ENCODE results near the gene IGSF8.

The IGSF8 gene

DNA sequence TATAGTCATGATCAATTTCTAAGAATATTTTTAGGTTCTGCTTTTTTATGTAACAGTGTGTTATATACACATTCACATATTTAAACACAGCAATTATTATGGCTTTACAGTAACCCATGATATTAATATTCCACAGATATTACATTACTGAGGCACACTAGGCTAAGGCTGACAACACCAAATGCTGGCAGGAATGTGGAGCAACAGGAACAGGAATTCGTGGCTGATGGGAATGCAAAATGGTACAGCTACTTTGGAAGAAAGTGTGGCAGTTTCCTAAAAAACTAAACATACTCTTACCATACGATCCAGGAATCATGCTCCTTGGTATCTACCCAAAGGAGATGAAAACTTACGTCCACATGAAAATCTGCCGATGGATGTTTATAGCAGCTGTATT, 19.0 kb downstream of the IGSF8 start:
- no peaks in the 10 kb centered on the region for H3K9me3 ChIP-seq (ENCODE audit: control insufficient read depth, insufficient read depth, low read depth, low read length)
- no peak overlapping the region for H3K27ac ChIP-seq (ENCODE audit: extremely low read depth, low read depth, low read length)
- TF ChIP-seq GLIS1 (tag by site-specific recombination; IDR thresholded peaks at IDR 0.05) (no peak), ZNF549 (tag by site-specific recombination; IDR thresholded peaks at IDR 0.05) (no peak), ZNF521 (tag by site-specific recombination; IDR thresholded peaks at IDR 0.05) (no peak), ZNF664 (tag by site-specific recombination; IDR thresholded peaks at IDR 0.05) (no peak), SCRT1 (tag by site-specific recombination; IDR thresholded peaks at IDR 0.05; ENCODE audit: borderline replicate concordance) (no peak), ZNF2 (tag by site-specific recombination; IDR thresholded peaks at IDR 0.05) (no peak), ZNF423 (tag by site-specific recombination; IDR thresholded peaks at IDR 0.05) (no peak), ZNF266 (tag by site-specific recombination; IDR thresholded peaks at IDR 0.05; ENCODE audit: low read depth) (no peak)
- no peaks in the 10 kb centered on the region for H3K4me1 ChIP-seq (ENCODE audit: control insufficient read depth, insufficient read depth, low read length)
- ChIA-PET CTCF (interaction anchor here (0.6 to 16.5 kb wide), 28 partner anchors 8 to 918 kb away, joined by 3 to 541 read pairs (median 4); partner anchors contain the start of genes IGSF8 and PIGM), POLR2A (no interaction called here)
- H3K4me3 ChIP-seq (ENCODE audit: low read depth, low read length), result no peak overlapping the region
- no peaks in the 10 kb centered on the region for H3K36me3 ChIP-seq (ENCODE audit: control insufficient read depth in 2 of 2, insufficient read depth in 1 of 2, low read length in 2 of 2)

DNA sequence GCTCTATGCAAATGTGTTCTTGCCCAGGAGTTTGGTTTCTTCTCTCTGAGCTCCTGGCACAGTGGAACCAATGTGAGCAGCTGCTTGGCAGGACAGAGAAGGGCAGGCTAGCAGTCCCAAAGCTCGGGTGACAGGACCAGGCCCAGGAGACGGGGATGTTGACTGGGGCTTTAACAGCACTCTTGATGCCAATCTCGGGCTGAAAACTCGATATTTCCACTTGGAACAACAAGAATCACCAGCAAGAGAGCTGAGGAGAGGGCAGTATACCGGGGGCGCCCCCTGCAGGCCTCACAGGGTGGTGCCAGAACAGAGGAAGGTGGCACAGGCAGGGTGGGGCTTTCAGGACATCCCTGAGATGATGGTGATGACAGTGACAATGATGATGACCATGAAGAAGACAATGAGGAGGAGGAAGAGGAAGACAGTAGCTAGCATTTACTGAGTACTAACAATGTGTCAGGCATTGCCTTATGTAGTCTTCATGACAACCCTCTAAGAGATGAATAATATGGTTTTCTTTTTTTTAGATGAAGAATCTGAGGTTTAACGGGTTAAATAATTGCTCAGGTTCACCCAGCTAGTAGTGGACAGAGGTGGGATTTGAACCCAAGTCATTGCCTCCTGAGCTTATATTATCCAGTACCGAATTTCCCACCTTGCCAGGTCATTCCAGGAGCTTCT, 19.8 kb downstream of the IGSF8 start:
- no peak overlapping the region for H3K27ac ChIP-seq (ENCODE audit: extremely low read depth, low read depth, low read length)
- H3K36me3 ChIP-seq (ENCODE audit: control insufficient read depth in 2 of 2, insufficient read depth in 1 of 2, low read length in 2 of 2), result no peaks in the 10 kb centered on the region
- ChIA-PET POLR2A (no interaction called here), CTCF (interaction anchor here (0.5 to 16.5 kb wide), 50 partner anchors 8 to 936 kb away, joined by 3 to 541 read pairs (median 4); partner anchors contain the start of genes IGSF8, KCNJ10 and PIGM)
- no peak for TF ChIP-seq HOXA7 (CRISPR knock-in tag; IDR thresholded peaks at IDR 0.05; ENCODE audit: borderline replicate concordance)
- TF ChIP-seq GFI1B (tag by site-specific recombination; IDR thresholded peaks at IDR 0.05), result no peak
- no peak for TF ChIP-seq ZNF211 (tag by site-specific recombination; IDR thresholded peaks at IDR 0.05; ENCODE audit: low read depth)
- no peak for TF ChIP-seq ZIC2 (tag by site-specific recombination; IDR thresholded peaks at IDR 0.05)
- 0 out of 2 replicates have a peak, but pooled peaks have one; percentile 30 for TF ChIP-seq ZNF24 (tag by site-specific recombination; IDR thresholded peaks at IDR 0.05)
- TF ChIP-seq ZNF37A (tag by site-specific recombination; IDR thresholded peaks at IDR 0.05), result no peak
- TF ChIP-seq PATZ1 (tag by site-specific recombination; IDR thresholded peaks at IDR 0.05), result 0 out of 2 replicates have a peak, but pooled peaks have one; percentile 24
- TF ChIP-seq ZNF654 (tag by site-specific recombination; IDR thresholded peaks at IDR 0.05; ENCODE audit: low read depth), result peak; percentile 68
- TF ChIP-seq HIC1 (tag by site-specific recombination; IDR thresholded peaks at IDR 0.05), result peak; percentile 41; the same call in 1 of the 2 replicates
- TF ChIP-seq ZNF366 (tag by site-specific recombination; conservative IDR thresholded peaks at IDR 0.05), result 0 out of 2 replicates have a peak, but pooled peaks have one; percentile 26
- TF ChIP-seq, protein P1, sequence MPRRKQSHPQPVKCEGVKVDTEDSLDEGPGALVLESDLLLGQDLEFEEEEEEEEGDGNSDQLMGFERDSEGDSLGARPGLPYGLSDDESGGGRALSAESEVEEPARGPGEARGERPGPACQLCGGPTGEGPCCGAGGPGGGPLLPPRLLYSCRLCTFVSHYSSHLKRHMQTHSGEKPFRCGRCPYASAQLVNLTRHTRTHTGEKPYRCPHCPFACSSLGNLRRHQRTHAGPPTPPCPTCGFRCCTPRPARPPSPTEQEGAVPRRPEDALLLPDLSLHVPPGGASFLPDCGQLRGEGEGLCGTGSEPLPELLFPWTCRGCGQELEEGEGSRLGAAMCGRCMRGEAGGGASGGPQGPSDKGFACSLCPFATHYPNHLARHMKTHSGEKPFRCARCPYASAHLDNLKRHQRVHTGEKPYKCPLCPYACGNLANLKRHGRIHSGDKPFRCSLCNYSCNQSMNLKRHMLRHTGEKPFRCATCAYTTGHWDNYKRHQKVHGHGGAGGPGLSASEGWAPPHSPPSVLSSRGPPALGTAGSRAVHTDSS (tag by site-specific recombination; IDR thresholded peaks at IDR 0.05), result peak; percentile 80
- TF ChIP-seq ZNF223 (tag by site-specific recombination; IDR thresholded peaks at IDR 0.05), result peak; percentile 99
- no peak for TF ChIP-seq ZBTB44 (tag by site-specific recombination; IDR thresholded peaks at IDR 0.05)
- no peak for TF ChIP-seq ZFHX2 (tag by site-specific recombination; conservative IDR thresholded peaks at IDR 0.05)
- TF ChIP-seq ZBTB17 (tag by site-specific recombination; IDR thresholded peaks at IDR 0.05), result peak; percentile 65
- TF ChIP-seq, protein P2, sequence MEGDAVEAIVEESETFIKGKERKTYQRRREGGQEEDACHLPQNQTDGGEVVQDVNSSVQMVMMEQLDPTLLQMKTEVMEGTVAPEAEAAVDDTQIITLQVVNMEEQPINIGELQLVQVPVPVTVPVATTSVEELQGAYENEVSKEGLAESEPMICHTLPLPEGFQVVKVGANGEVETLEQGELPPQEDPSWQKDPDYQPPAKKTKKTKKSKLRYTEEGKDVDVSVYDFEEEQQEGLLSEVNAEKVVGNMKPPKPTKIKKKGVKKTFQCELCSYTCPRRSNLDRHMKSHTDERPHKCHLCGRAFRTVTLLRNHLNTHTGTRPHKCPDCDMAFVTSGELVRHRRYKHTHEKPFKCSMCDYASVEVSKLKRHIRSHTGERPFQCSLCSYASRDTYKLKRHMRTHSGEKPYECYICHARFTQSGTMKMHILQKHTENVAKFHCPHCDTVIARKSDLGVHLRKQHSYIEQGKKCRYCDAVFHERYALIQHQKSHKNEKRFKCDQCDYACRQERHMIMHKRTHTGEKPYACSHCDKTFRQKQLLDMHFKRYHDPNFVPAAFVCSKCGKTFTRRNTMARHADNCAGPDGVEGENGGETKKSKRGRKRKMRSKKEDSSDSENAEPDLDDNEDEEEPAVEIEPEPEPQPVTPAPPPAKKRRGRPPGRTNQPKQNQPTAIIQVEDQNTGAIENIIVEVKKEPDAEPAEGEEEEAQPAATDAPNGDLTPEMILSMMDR (tag by site-specific recombination; IDR thresholded peaks at IDR 0.05), result peak; percentile 76
- no peak for TF ChIP-seq ZNF155 (tag by site-specific recombination; IDR thresholded peaks at IDR 0.05)
- H3K4me3 ChIP-seq (ENCODE audit: low read depth, low read length), result no peak overlapping the region
- no peaks in the 10 kb centered on the region for H3K9me3 ChIP-seq (ENCODE audit: control insufficient read depth, insufficient read depth, low read depth, low read length)
- H3K4me1 ChIP-seq (ENCODE audit: control insufficient read depth, insufficient read depth, low read length), result no peaks in the 10 kb centered on the region
